PC-3 (cell line): Measurements from ENCODE around the gene CRISPLD2. TPM values are rescaled to one million over a fixed set of nuclear protein-coding genes. Genes with fewer than 3 reads are reported as not detected.

Source experiments
- ATAC-seq: fragments of 200-7000 bp; cut with Tn5 transposase; 2 replicates; pipeline ENCODE4 v1.9.1; 2020; ENCODE audit warnings: mild to moderate bottlenecking, moderate library complexity
- BruUV-seq: library from RNA; stranded (reverse); fragments of 400-500 nt; replicated peaks from 2 replicates; lab custom pipeline; 2021; lab: Mats Ljungman, UMichigan
- CTCF ChIA-PET: fragments of 300-600 bp; sonication (Branson Sonifier 250); formaldehyde crosslinking; loops from one replicate; lab custom pipeline; 2022; ENCODE audit warnings: antibody characterized with exemption; lab: Charles Lee
- POLR2A ChIA-PET: fragments of 300-600 bp; sonication (Branson Sonifier 250); formaldehyde crosslinking; loops from one replicate; lab custom pipeline; 2022; ENCODE audit warnings: antibody characterized with exemption; ENCODE audit not compliant: unreplicated experiment; lab: Charles Lee
- DNase-seq: peaks from one replicate; pipeline ENCODE4 v3.0.0-alpha.2; 2015
- H2AFZ ChIP-seq: fragments of 300-600 bp; sonication (generic); 2 replicates; pipeline ENCODE4 v1.6.0; 2016; ENCODE audit warnings: antibody characterized with exemption, low read length
- H3F3A ChIP-seq: fragments of 300-600 bp; sonication (generic); one replicate; pipeline ENCODE4 v1.6.0; 2017; ENCODE audit warnings: antibody characterized with exemption, low read length, control low read depth, mild to moderate bottlenecking; ENCODE audit not compliant: unreplicated experiment
- H3K27ac ChIP-seq: fragments of 300-600 bp; sonication (generic); 2 replicates; pipeline ENCODE4 v1.5.1; 2016; ENCODE audit warnings: mild to moderate bottlenecking, low read length
- H3K27me3 ChIP-seq: fragments of 300-600 bp; sonication (generic); 2 replicates; pipeline ENCODE4 v1.6.1; 2016; ENCODE audit warnings: low read length, mixed read lengths
- H3K36me3 ChIP-seq: fragments of 300-600 bp; sonication (generic); 2 replicates; pipeline ENCODE4 v1.6.1; 2016; ENCODE audit warnings: low read depth, mixed run types, low read length, mixed read lengths
- H3K4me1 ChIP-seq: fragments of 300-600 bp; sonication (generic); 2 replicates; pipeline ENCODE4 v1.5.1; 2016; ENCODE audit warnings: low read length; ENCODE audit not compliant: insufficient read depth
- H3K4me2 ChIP-seq: fragments of 300-600 bp; sonication (generic); 2 replicates; pipeline ENCODE4 v1.6.0; 2016; ENCODE audit warnings: low read length
- H3K4me3 ChIP-seq: fragments of 300-600 bp; sonication (generic); 2 replicates; pipeline ENCODE4 v1.5.1; 2016; ENCODE audit warnings: mild to moderate bottlenecking, low read length, mixed read lengths
- H3K79me2 ChIP-seq: fragments of 300-600 bp; sonication (generic); 2 replicates; pipeline ENCODE4 v1.6.1; 2017; ENCODE audit warnings: low read length, mixed read lengths
- H3K9ac ChIP-seq: fragments of 300-600 bp; sonication (generic); 2 replicates; pipeline ENCODE4 v1.6.0; 2016; ENCODE audit warnings: mild to moderate bottlenecking, low read length
- H3K9me2 ChIP-seq: fragments of 300-600 bp; sonication (generic); replicated peaks from 2 replicates; pipeline ENCODE4 v1.6.1; 2016; ENCODE audit warnings: mixed run types, low read length, mixed read lengths
- H3K9me3 ChIP-seq: fragments of 300-600 bp; sonication (generic); 2 replicates; pipeline ENCODE4 v1.6.1; 2016; ENCODE audit warnings: low read length, mixed read lengths
- H4K20me1 ChIP-seq: fragments of 300-600 bp; sonication (generic); 2 replicates; pipeline ENCODE4 v1.6.1; 2016; ENCODE audit warnings: low read length, mixed read lengths
- EZH2 ChIP-seq: fragments of 300-600 bp; sonication (generic); IDR thresholded peaks from one replicate; pipeline ENCODE4 v1.6.1; 2017; ENCODE audit warnings: antibody characterized with exemption, mild to moderate bottlenecking, low read length; ENCODE audit not compliant: unreplicated experiment
- EZH2phosphoT487 ChIP-seq: fragments of 300-600 bp; sonication (generic); IDR thresholded peaks from 2 replicates; pipeline ENCODE4 v1.6.1; 2018; ENCODE audit warnings: mild to moderate bottlenecking, antibody characterized with exemption, low read length, borderline replicate concordance
- intact Hi-C: fragments of 100-400 bp; cut with micrococcal nuclease; formaldehyde crosslinking; loops from 2 replicates; pipeline ENCODE4 v1.9.0; 2023
- total RNA-seq: library from RNA; depleted of rRNA; stranded (reverse); fragments of >200 nt; gene quantifications from 2 replicates; pipeline ENCODE4 v1.2.3, GENCODE V29; 2014
- TF ChIP-seq, protein P1 (sequence below): fragments of 300-600 bp; sonication (generic); conservative IDR thresholded peaks from 2 replicates; pipeline ENCODE4 v1.5.1; 2017; ENCODE audit warnings: antibody characterized with exemption, low read depth, mild to moderate bottlenecking, low read length

The CRISPLD2 gene
- total RNA-seq, 1 experiment from 2014 or later, result 2.8 TPM

DNA sequence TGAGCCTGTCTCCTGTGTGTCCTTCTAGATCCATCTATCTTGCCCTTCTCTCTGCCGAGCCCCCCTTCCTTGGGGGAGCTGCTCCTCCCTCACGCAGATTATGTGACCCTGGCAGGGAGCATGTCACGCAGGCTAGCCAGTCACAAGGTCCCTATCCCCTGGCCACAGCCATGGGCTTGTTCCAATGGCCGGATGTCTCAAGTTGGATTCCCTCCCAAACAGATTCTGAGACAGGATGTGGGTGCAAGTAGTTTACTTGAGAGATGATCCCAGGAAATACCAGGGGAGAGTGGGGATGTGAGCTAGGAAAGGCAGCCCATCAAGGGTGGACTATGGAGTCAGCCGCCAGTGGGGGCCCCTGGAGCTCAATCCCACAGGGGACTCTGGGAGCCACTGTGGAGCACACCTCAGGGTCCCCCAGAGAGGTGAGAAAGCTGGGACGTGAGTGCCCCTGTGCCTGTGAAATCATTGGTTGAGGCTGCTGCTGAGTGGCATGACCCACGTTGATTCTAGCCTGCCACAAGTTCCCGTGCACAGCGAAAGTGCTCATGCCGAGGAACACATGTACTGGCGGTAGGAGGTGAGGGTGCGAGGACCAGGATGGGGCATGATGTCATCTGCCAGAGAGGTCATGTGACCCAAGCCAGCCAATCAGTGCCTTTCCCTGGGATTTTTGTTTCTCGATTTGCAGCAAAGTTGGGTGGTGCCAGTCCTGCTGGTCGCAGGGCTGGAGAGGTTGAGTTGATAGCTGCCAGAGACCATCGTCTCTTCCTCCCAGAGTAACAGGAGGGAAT lies 6.4 kb upstream of the CRISPLD2 start:
- ChIA-PET CTCF (no interaction called here), POLR2A (no interaction called here)
- H3K27me3 ChIP-seq, result no peaks in the 10 kb centered on the region
- H3K4me2 ChIP-seq, result no peak overlapping the region
- no peaks in the 10 kb centered on the region for H3K79me2 ChIP-seq
- no peaks in the 10 kb centered on the region for H3K9me2 ChIP-seq
- DNase-seq (no peak), ATAC-seq (no peak)
- H3F3A ChIP-seq, result no peaks in the 10 kb centered on the region
- TF ChIP-seq EZH2phosphoT487 (no peak), EZH2 (no peak)
- TF ChIP-seq, protein P1, sequence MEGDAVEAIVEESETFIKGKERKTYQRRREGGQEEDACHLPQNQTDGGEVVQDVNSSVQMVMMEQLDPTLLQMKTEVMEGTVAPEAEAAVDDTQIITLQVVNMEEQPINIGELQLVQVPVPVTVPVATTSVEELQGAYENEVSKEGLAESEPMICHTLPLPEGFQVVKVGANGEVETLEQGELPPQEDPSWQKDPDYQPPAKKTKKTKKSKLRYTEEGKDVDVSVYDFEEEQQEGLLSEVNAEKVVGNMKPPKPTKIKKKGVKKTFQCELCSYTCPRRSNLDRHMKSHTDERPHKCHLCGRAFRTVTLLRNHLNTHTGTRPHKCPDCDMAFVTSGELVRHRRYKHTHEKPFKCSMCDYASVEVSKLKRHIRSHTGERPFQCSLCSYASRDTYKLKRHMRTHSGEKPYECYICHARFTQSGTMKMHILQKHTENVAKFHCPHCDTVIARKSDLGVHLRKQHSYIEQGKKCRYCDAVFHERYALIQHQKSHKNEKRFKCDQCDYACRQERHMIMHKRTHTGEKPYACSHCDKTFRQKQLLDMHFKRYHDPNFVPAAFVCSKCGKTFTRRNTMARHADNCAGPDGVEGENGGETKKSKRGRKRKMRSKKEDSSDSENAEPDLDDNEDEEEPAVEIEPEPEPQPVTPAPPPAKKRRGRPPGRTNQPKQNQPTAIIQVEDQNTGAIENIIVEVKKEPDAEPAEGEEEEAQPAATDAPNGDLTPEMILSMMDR, result no peak
- H3K9ac ChIP-seq, result no peak overlapping the region
- no peak overlapping the region for H3K27ac ChIP-seq
- no peaks in the 10 kb centered on the region for H3K4me1 ChIP-seq
- no peaks in the 10 kb centered on the region for H4K20me1 ChIP-seq
- no peaks in the 10 kb centered on the region for H3K9me3 ChIP-seq
- no peaks in the 10 kb centered on the region for H3K36me3 ChIP-seq
- no peak overlapping the region for H2AFZ ChIP-seq
- intact Hi-C loops, result no loop called here
- no peak overlapping the region for H3K4me3 ChIP-seq
- BruUV-seq, result no TSS peak

DNA sequence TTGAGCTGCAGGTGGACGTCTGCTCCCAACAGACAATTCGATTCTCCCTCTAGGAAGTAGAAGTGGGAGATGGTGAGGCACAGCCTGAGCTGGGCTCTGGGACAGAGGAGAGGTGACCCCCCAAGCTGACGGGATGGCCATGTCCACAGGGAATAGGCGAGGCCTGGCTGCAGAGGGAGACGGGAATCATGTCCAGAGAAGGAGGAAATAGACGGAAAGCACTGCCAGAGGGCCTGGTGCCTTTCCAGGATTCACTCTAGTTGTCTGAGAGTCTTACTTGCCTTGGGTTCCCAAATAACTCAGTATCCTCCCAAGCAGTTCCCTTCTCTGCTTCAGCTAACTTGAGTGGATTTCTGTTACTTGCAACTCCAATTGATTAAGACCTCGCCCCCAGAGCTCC lies 4.3 kb upstream of the CRISPLD2 start:
- no peaks in the 10 kb centered on the region for H3F3A ChIP-seq
- H3K4me1 ChIP-seq, result peaks cover 6% of the 10 kb centered on the region
- no peaks in the 10 kb centered on the region for H3K9me3 ChIP-seq
- no peak overlapping the region for H2AFZ ChIP-seq
- no peak overlapping the region for H3K4me3 ChIP-seq
- no peak overlapping the region for H3K27ac ChIP-seq
- no peaks in the 10 kb centered on the region for H3K27me3 ChIP-seq
- POLR2A ChIA-PET, result no interaction called here
- H4K20me1 ChIP-seq, result no peaks in the 10 kb centered on the region
- no TSS peak for BruUV-seq
- H3K36me3 ChIP-seq, result no peaks in the 10 kb centered on the region
- DNase-seq, result no peak
- TF ChIP-seq, protein P1, result no peak
- TF ChIP-seq EZH2 (no peak), EZH2phosphoT487 (no peak)
- CTCF ChIA-PET, result no interaction called here
- intact Hi-C loops, result no loop called here
- H3K9me2 ChIP-seq, result no peaks in the 10 kb centered on the region
- no peak overlapping the region for H3K4me2 ChIP-seq
- no peaks in the 10 kb centered on the region for H3K79me2 ChIP-seq
- H3K9ac ChIP-seq, result no peak overlapping the region
- ATAC-seq, result no peak

DNA sequence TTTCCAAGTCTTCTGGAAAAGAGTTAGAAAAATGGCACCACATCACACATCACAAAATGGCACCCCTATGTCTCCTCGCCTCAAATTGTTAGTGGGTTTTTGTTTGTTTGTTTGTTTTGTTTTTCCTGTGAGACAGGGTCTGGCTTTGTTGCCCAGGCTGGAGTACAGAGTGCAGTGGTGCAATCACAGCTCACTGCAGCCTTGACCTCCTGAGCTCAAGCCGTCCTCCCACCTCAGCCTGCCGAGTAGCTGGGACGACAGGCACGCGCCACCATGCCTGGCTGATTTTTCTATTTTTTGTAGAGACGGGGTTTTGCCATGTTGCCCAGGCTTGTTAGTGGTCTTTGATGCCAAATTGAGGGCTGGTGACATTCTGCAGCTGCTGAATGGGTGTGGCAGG lies 3.8 kb upstream of the CRISPLD2 start:
- peaks cover 6% of the 10 kb centered on the region for H3K4me1 ChIP-seq
- H3K27ac ChIP-seq, result no peak overlapping the region
- H3K79me2 ChIP-seq, result no peaks in the 10 kb centered on the region
- ChIA-PET CTCF (no interaction called here), POLR2A (no interaction called here)
- no peak overlapping the region for H3K9ac ChIP-seq
- no peaks in the 10 kb centered on the region for H3K27me3 ChIP-seq
- DNase-seq (no peak), ATAC-seq (no peak)
- H3K4me3 ChIP-seq, result no peak overlapping the region
- intact Hi-C loops, result no loop called here
- TF ChIP-seq EZH2phosphoT487 (no peak), EZH2 (no peak)
- no peaks in the 10 kb centered on the region for H3K36me3 ChIP-seq
- H3K4me2 ChIP-seq, result no peak overlapping the region
- H2AFZ ChIP-seq, result no peak overlapping the region
- H3K9me3 ChIP-seq, result no peaks in the 10 kb centered on the region
- no peaks in the 10 kb centered on the region for H3F3A ChIP-seq
- BruUV-seq, result no TSS peak
- no peaks in the 10 kb centered on the region for H3K9me2 ChIP-seq
- no peaks in the 10 kb centered on the region for H4K20me1 ChIP-seq
